GM19468 (cell line): Measurements from ENCODE around the gene LRRC26.

ENCODE experiments used
- ATAC-seq: cut with Tn5 transposase; IDR thresholded peaks from one replicate; pipeline ENCODE4 v1.9.1; 2021; ENCODE audit warnings: mild to moderate bottlenecking, moderate library complexity, moderate number of reproducible peaks; ENCODE audit not compliant: unreplicated experiment; ENCODE audit errors: extremely low read depth

Gene LRRC26

DNA sequence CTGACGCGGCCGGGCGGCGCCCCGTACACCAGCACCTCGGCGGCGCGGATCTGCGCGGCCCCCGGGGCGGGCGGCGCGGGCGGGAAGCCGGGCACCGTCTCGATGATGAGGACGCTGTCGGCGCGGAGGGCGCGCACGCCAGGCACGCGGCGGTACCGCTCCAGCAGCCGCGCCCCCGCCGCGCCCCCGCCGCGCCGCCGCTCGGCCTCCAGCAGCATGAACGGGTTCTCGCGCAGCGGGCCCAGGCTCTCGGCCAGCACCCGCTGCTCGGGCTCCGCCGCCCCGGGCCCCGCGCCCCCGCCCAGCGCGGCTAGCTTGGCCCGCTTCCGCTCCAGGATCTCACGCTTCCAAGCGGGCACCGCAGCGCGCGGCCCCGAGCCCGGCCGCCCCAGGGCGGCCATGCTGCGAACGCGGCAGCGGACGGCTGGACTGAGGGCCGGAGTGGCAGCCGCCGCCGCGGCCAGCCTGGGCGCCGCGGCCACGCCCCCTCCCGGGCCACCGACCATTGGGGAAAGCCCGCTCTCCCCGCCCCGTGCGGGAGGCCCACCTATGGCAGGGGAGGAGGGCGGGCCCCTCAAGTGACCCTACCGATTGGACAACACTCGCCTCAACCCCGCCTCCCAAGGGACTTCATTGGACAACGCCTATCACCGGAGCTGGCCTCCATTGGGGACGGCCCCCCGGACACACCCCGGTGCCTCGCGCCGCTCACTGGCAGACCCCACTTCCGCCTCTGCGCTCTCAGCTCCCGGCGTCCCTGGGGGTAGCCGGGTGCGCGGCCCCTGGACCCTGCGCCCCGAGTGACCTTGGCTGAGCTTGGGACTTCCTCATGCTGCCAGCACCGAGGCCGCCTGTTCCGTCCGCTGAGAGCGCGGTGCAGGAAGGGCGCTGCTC, 30.7 kb upstream of the LRRC26 start, which contains the start of gene TPRN:
TPRN (minus strand) TSS at position 431 of the 894 bp plus-strand sequence; CDS start at position 401, 30 bp downstream.
- peak; percentile 70 for ATAC-seq

DNA sequence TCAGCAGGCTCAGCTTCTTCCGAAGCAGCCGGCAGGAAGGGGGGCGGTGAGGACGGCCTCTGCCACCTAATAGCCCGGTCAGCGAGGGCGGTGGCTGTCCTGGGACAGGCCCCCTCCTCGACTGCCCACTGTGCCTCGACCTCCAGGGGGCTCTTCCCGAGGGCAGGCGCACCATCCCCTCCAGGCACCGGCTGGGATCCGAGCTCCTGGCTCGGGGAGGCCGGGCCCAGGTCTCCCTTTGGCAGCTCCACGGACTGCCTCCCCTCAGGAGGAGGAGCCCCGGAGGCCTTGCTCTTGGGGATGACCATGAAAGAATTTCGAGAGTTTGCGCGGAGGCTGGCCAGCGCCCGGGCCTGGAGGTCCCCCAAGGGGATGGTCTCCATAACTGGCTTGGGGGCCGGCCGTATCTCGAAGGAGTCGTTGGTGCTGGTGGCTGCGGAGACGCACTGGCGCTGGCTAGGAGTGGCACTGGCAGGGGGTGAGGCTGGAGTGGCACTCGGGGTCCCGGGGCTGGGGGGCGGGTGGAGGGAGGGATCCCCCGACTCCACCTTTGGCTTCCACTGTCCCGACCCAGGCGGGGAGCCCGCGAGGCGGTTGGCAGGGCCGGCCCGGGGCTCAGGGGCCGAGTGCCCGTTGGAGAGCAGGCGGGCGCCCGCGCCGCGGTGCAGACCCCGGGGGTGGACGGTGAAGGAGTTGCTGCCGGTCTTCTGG, 29.7 kb upstream of the LRRC26 start:
- no peak for ATAC-seq

DNA sequence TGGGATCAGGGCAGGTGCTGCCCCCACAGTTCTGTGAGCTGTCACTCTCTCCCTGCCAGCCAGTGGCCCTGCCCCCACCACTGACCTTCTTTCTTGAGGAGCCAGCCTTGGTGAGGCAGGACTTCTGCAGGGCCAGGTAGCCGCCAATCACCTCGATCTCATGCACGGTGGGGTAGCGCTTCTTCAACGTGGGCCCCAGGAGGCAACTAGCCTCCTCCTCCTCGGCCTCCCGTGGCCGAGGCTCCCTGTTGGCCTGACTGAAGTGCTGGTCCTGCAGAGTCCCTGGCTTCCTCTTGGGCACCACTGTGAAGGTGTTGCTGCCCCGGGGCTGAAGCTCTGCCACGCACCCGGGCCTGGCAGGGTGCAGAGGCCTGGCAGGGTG, 29.0 kb upstream of the LRRC26 start:
- ATAC-seq = no peak

DNA sequence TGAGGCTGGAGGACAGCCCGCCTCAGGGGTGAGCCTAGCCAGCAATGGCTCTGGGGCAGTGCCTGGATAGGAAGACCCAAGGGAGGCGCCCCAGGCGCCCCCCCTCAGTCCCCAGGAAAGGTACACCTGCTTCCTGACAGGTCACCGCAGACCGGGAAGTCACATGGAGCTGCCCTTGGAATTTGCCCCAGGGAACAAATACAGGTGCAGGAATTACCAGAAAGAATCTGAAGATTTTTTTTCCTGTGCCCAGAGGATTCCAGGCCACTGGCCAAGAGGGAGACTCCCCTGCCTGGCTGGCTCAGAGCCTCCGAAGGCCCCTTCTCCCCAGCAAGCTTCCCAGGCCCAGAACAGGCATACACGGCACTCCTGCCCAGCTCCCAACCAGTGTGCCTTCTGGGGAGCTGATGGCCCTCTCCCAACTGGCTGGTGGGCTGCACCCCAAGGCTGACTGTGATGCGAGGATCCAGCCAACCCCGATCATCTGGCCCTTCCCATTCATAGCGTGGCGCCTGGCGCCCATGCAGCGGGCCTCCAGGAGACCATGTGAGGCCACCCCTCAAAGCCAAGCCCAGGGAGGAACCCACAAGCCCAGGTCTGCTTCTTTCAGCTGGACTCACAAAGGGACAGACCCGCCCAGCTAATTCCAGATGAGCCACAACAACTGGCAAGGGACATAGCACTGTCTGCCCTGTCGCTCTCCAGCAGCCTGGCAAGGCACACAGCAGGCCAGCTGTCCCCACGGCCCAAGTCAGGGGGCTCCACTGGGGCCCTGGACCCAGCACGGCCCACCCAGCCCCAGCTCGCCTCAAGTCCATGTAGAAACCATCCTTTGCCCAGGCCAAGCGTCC, 28.4 kb upstream of the LRRC26 start:
- no peak for ATAC-seq

DNA sequence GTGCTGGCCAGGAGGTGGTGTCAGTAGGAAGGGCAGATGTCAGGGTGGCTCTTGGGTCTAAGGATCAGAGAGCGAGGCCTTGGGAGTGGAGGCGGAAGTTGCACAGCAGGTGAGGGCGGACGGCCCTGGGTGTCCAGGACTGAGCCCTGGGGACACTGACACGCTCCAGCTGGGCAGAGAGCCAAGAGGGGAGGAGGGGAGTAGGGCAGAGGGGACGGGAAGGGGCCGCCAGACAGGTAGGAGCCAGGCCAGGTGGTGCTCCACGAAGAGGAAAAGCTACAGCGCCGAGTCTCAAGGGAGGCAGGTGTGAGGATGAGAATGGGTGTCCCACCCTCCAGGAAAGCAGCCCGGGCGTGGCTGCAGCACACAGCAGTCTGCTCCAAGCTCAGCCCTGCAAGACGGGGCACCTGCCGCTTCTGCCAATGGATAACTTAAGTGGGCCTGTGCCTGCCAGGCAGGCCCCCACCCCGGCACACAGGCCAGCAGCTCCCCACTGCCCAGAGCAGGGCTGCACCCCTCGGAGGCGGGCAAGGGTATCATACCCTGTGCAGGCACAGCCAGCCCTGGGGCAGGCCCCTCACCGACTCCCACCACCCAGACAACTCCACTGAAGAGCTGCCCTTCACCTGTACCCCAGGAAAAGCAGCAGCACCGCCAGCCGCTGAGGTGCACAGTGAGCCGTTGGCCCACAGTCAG, 25.8 kb upstream of the LRRC26 start:
- no peak for ATAC-seq

DNA sequence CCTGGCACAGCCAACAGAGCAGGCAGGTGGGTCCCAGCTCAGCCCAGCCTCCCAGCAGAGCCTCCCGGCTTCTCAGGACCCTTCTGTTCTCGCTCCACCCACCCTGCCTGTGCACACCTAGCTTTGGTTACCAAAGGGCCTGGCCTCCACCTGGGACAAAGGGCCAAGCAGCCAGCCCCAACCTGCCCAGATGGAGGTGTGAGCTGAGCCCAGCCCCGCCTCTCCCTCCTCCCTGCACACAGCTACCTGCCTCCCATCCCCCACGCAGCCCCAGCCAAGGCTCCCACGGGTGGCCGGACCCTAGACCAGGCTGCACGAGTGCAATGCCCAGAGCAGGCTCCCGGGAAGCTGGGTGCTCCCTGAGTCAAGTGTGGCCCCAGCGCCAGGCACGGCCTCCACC, 25.1 kb upstream of the LRRC26 start:
- ATAC-seq = no peak

DNA sequence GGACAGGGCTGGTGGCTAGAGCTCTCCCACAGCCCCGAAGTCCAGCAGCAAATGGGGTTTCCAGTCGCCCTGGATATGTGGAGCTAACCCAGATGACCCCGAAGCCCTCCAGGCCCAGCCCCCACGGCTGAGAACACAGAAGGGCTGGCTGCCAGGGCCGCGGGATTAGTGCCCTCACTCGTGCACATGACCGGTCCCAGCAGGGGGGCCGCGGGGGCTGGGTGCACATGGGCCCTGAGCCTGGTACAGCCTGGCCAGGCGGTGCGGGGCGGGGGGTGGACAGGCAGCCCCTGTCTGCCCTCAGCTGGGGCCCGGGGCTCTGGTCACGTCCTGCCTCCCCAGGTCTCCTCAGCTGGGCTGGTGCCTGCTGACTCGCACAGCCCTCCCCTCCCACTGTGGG, 24.5 kb upstream of the LRRC26 start:
- ATAC-seq = no peak

DNA sequence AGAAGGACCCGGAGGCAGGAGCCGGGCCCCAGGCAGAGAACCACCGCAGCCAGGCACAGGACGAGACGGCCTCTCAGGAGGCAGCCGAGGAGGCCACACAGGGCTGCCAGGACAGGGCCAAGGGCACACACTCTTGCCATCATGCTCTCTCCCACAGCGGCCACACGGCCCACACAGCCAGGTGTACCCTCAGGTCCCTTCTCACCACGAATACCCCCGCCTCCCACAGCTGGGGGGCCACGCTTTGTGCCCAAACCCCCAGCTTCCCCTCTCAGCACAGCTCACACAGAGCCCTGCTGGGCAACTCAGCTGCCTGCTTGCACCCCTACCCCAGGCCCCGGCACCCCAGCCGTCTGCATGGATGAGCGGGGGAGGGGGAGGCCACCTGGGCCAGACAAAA, 23.9 kb upstream of the LRRC26 start:
- ATAC-seq = no peak

DNA sequence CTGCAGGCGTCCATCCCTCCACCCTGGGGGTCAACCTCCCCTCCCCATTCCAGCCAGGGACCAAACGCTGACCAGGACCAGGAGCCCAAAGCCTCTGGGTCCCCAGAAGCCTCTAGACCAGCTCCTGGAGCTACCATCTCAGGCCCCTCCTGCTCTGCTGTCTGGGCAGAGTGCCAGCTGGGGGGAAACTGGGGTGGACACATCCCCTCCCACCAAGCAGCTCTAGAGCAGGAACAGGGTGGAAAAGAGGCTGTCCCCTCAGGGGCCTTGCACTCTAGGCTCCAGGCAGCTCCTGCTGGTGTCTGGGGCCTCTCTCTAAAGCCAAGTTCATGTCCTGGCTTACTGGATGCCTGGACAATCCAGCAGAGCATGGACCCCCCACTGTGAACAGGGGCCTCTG, 23.0 kb upstream of the LRRC26 start:
- no peak for ATAC-seq

DNA sequence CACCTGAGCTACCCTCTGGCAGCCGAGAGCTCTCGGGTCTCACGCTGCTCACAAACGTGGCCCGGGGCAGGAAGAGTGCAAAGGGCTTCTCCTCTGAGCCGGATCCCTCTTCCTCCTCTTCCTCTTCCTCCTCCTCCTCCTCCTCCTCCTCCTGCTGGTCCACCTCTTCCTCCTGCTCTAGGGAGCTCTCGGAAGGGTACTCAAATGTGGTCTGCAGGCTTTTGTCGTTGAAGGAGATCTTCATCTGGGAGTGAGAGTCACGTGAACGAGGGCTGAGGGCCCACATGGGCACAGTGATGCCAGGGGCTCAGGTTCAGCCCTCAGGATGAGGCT, 22.6 kb upstream of the LRRC26 start:
- ATAC-seq = no peak

DNA sequence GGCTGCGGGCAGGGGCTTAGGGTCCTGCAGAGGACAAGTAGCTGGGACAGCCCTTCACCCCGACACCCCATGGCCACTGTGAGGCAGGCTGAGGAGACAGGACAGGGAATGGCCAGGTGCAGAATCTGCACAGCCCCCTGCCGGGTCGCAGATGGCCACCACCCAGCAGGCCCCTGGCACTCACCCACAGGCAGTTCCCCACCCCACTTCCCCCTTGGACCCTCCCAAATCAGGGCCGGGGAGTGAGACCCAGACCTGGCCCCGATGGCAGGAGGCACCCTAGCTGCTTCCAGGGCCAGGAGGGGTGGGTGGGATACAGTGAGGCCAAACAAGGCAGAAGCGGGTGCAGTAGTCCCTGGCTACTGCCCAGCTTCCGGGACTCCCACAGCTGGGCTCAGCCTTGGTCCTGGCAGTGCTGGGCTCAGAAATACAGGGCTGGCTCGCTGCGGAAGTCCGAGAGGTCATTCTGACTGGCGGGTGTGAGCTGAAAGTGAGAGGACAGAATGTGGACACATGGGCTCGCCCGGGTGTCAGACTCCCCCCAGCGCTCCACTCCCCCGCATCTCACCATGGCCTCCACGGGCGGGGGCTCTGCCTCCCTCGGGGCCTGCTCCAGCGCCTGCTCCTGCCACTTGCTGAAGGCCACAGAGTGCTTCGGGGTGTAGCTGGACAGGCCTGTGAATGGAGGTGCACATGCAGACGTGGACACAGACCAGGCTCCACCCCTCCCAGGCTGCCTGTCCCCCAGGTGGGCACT, 22.0 kb upstream of the LRRC26 start:
- no peak for ATAC-seq

DNA sequence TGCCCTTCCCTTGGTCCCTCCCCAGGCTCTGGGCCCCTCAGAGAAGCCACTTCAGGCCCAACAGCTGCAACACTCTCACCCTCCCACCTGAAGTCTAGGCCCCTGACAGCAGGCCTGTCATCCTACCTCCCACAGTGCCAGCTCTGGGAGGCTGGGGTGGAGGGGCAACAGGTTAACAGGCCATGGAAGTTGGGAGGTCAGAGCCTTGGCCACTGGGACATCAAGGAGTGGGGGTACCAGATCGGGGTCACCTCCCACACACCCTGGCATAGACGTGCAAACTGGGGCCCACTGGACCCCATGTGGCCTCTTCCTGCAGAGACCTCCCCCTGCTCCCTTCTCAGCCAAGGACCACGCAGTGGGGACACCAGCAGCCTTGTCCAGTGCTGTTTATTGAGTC, 21.4 kb upstream of the LRRC26 start:
- ATAC-seq = no peak

DNA sequence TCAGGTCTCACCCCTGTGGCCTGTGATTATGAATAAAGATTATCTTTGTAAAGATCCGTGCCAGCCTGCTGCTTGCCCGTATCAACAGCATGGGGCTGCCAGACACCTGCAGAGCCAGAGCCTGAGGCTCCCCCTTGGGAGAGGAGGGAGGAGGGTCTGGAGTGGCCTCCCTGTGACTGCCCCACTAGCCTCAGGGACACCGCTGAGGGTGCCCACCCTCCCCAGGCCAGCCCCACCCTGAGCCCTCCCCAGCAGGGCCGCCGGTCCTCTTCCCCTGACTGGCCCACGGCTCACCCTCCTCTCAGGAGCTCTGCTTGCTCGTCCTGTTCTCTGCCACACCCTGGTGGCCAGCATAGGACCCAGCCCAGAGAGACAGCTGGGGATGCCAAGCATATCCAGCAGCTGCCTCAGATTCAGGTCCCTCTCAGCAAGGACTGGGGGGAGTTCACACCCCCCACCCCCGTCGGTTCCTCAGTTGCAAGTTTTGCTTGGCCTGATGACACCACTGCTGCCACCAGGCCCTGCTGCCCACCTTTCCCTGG, 20.5 kb upstream of the LRRC26 start:
- ATAC-seq = no peak

DNA sequence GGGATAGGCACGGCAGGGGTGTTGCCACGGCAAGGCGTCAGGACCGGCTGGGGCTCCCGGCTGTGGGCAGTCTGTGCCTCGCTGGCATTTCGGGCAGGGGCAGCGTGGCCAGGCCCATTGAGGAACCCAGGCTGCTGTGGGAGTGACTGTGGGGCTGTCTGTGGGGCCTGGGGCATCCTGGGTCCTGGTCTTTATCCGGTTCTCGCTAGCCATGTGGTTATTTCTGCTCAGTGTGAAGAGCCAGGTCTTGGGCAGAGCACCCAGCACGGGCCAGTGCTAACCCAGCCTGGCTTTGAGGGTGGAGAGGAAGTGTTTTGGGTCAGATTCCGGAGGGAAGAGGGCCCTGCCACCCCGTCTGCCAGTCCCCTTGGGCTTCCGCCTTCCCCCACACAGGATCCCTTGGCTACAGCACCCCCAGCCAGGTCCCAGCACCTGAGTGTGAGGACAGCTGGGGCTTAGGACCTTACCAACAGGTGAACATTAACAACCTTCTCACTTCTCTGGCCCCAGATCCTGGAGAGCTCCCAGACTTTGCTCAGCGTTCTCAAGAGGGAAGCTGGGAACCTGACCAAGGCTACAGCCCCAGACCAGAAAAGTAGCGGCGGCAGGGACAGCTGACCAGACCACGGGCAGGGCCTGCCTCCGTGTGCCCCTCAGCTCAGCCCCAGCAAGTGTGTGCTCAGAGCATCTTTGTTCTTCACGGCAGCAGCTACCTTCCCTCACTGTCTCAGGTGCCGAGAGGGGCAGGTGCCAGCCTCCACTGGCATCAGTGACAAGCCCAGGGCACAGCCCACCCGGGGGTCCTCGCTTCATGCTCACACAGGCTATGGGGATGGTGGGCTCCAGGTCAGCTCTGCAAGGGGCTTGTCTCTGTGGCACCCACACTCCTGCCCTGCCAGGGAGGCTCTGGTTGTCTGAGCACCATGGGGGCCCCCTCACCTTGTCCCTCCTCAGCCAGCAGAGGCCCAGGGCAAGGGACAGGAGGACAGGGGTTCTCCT, 19.7 kb upstream of the LRRC26 start:
- ATAC-seq = no peak

DNA sequence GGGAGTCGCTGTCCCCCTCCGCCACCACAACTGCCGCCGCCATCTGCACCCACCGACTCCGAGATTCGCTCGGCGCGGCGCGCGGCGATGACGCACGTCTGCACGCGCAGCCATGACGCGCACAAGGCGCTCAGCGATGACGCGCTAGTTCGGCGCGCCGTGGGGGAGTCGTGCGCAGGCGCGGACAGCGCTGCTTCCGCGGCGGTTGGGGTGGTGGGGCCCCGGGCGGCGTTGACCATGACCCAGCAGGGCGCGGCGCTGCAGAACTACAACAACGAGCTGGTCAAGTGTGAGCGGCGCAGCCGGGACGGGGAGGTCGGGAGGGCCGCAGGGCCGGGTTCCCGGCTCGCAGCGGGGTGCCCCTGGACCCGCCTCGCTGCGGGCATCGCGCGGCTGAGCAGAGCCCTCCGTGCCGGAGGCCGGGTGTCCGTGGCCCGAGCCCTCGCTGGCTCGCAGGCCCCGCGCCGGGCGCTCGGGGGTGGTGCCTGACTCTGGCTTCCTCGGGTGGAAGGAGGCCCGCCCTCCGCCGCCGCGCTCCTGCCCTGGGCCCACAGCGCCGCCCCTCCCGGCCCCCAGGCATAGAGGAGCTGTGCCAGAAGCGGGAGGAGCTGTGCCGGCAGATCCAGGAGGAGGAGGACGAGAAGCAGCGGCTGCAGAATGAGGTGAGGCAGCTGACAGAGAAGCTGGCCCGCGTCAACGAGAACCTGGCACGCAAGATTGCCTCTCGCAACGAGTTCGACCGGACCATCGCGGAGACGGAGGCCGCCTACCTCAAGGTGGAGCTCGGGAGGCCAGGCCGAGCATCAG, 18.8 kb upstream of the LRRC26 start, which contains the start of the genes ANAPC2 and SSNA1:
ANAPC2 (minus strand) TSS at position 71 of the 807 bp plus-strand sequence; CDS start at position 43, 28 bp downstream.
SSNA1 (plus strand) TSS at position 187 of the 807 bp plus-strand sequence; CDS start at position 238, 51 bp downstream.
- peak; percentile 62 for ATAC-seq

DNA sequence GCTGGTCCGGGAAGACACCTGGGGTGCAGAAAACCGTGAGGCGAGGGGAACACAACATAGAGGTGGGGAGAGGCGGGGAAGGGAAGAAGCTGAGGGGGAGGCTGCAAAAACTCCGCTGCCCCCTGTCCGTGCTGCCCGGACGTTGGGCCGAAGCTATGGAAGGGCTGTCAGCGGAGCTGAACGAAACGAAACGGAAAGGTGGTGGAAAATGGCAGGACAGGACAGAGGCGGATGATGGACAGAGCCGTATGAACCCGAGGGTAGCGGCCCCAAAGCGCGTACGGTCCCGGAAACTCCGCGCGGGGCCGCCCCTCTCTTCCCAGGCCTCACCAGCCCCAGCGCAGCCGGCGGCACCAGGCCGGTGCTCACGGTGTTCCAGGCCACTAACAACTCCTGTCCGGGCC, 18.2 kb upstream of the LRRC26 start:
- ATAC-seq = no peak

DNA sequence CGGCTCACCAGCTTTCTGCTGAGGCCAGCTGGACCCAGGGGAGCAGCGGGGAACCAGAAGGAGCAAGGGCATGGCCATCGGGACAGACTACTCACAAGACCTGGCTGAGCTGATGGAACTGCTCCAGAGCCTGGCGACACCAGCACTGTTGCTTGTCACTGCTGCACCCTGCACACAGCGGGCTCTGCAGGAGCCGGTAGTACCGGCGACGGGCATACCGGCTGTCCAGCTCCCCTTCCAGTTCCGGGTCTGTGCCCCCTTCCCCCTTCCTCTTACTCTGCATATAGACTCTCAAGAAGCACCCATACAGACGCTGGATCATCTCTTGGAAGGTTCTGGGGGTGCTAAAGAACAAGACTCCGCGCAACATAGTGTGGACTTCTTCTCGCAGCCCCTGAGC, 17.5 kb upstream of the LRRC26 start:
- no peak for ATAC-seq
